Measurements from ENCODE around the gene ODR4.
"Not testable (repeated sequence)": the region's sequence is repeated elsewhere in the genome, so short reads cannot be mapped to it uniquely, and the experiment has no call there.

DNA sequence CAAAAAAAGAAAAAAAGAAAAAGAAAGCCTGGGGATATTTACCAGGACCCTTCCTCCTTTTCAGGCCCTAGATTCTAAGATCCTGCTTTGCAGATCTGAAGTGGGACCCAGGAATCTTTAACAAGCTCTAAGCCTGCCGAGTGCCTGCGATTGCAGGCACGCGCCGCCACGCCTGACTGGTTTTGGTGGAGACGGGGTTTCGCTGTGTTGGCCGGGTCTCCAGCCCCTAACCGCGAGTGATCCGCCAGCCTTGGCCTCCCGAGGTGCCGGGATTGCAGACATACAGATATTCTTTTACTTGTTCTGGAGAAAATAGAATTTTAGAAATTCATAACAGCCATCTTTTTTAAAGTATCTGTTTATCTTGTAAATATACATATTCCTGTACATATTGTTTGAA, 83.5 kb downstream of the ODR4 start:
- not testable (repeated sequence) for TF ChIP-seq POLR2AphosphoS5 (IDR thresholded peaks at IDR 0.05; ENCODE audit: borderline replicate concordance, low read depth, low read length); EZH2 (IDR thresholded peaks at IDR 0.05); FOXP2 (optimal IDR thresholded peaks at IDR 0.05; ENCODE audit: control extremely low read depth, extremely low read length, insufficient read depth)
